HuH-7.5 (cell line): ENCODE measurements around the gene NMRK1.

Experiments
- DNase-seq: peaks from one replicate; pipeline ENCODE4 v3.0.0; 2011; ENCODE audit warnings: low spot score

NMRK1 gene

GRCh38 chr9:75063556-75064305, 24.2 kb downstream of the NMRK1 start:
- no peak for DNase-seq

- no peak for DNase-seq
These were observed 26.8 kb downstream of the NMRK1 start for GRCh38 chr9:75061169-75061568.

DNA sequence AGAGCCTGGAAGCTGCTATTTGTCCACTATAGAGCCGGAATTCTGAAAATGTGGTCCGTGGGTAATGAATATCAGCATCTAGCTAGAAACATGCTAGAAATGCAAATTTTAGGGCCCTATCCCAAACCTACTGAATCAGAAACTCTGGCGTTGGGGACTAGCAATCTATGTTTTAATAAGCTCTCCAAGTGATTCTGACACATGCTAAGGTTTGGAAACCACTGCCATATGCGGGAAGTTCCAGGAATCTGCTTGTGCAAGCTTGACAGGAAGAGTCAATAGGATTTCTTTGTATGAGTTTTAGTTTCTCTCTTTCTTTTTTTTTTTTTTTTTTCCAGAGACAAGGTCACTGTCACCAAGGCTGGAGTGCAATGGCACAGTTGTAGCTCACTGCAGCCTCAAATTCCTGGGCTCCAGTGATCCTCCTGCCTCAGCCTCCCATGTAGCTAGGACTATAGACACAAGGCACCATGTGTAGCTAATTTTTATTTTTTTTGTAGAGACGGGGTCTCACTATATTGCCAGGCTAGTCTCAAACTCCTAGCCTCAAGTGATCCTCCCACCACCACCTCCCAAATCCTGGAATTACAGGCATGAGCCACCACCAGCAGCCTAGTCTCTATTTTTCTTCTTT, 33.5 kb downstream of the NMRK1 start:
- DNase-seq, result no peak

DNA sequence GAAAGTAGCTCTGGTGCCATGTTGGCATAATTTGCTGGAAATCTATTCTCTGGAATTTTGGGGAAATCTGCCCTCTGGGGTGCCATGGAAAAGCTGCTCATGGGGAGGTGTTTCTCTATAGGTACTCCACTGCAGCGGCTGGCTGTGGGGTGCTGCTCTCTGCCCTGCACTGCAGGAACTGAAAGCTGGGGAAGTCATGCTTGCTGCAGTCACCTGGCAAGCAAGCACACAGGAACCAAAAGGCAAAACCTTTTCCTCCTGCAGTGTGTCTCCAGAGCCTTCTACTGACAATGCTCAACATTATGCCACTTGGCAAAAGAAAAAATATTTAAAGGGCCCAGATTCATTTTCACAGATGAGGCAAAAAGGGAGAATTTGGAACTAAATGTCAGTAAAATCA, 34.1 kb downstream of the NMRK1 start:
- DNase-seq, result no peak

- DNase-seq, result no peak
These were observed 36.7 kb downstream of the NMRK1 start for GRCh38 chr9:75051285-75051684.

DNA sequence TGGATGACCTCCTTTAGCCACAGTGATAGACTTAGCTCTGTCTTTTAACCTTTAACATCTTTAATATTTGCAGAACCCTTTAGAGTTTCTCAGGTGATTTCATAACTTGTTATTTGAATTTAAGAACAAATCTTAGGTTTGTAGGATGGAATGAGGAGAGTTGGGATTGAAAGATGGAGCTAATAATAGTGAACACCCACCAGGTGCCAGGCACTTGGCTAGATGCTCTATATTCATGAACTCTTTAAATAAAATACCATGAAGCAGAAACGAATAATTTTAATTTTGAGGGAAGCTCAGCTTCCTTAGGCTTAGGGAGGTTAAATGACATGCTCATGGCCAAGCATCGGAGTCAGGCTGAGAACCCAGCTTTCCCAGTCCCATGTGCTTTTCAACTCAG, 40.4 kb downstream of the NMRK1 start:
- DNase-seq, result no peak

- no peak for DNase-seq
These were observed 41.1 kb downstream of the NMRK1 start for GRCh38 chr9:75046725-75047345.

DNA sequence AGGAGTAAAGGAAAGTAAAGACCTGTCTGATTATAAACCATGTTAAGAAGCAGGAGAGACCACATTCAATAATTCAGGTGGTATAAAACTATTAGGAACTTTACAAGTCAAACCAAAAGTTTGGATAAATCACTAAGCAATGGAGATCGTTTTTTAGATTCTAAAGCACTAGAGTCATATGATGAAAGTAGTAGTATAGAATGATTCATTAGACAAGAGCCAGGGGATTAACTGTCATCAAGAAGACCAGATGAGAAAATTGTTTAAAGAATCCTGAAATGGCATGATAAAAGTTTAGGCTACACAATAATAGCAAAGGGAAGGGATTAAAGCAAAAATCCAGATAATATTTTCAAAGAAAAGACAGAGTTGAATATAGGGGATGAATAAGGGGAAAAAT, 46.9 kb downstream of the NMRK1 start:
- no peak for DNase-seq

DNA sequence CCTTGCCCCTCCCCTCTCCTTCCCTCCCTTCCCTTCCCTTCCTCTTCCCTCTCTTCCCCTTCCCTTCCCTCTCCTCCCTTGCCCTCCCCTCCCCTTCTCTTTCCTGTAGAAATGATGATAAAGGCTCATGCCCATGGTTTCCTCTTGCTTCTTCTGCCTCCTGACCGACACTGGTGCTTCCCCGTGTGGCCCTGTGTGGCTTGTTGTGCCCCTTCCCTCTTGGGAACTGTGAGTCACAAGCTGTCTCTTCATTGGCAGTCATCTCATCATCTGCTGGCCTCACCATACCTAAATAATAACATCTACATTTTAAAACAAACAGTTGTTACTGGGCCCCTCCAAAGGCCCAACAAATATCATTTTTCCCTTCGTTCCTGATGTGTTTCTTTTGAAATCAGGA, 48.2 kb downstream of the NMRK1 start:
- no peak for DNase-seq

GRCh38 chr9:75039009-75039408, 48.9 kb downstream of the NMRK1 start:
- no peak for DNase-seq

DNA sequence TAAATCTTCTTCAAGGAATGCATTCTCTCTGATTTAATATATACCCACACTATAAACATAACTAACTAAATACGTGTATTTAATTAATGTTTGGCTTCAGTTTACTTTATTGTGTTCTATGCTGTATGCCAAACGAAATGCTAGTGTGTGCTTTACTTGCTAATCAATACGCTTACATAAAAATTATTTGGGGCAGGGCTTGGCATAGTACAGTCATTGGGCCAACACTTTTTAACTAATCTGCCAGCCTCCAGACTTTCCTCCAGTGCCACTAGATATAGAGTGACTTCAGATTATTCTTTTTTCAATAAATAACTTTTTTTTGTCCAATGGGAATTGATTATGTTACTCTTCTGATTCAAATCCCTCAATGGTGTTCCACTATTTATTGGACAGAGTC, 51.2 kb downstream of the NMRK1 start:
- no peak for DNase-seq

GRCh38 chr9:75033791-75034473, 54.0 kb downstream of the NMRK1 start:
- DNase-seq, result no peak

DNA sequence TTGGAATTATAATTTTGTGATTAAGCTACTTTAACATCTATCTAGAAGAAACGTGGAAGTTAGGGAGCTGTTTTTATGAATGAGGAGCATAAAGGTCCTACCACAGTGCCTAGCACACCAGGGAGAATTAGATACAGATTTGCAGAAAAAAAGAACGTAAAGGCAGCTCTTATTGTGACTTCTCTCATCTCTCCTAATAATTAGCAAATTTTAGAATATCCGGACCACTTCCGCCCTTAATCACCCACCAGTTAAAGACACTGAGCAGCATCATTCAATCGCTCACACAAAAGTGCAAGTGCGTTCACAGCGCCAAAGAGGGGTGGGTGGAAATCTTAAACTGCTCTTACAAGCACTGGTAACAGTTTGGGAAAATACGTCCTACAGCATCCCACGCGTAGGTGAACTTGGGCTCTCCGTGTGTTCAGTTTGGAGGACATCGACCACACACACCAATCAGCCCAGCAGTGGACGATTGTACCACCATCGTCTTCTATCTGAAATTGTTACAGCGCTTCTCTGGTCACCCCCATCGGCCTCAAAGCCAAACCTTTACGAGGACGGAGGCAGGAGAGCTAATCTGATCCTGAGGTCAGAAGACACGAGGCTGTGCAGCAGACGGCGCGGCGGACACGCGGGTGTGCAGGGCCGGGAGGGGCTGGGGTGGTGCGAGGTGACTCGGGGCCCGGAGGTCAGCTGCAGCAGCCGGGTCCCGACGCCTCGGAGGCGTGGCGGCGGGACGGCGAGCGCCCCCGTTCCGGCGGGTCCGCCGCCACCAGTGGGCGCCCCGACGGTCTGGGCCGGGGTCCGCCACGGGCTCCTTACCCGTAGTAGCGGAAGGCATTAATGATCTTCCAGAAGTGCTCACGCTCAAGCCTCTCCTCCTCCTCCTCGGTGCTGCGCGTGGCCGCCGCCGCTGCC, 60.5 kb downstream of the NMRK1 start:
- DNase-seq, result peak; percentile 50

- DNase-seq, result no peak
These were observed 64.1 kb downstream of the NMRK1 start for GRCh38 chr9:75023846-75024245.

DNA sequence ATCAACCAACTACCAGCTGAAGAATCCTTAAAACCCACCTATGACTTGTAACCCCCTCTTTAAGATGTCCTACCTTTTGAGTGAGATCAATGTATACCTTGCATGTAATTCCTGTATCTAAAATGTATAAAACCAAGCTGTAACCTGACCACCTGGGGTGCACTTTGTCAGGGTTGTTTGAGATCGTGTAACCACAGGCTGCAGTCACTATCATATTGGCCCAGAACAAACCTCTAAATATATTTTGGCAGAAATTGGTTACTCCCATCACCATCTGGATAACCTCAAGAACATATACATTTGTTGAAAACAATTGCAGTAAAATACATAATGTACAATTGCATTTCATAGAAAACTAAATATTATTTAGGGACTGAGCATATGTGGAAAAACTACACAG, 68.3 kb downstream of the NMRK1 start:
- DNase-seq, result no peak

- no peak for DNase-seq
These were observed 68.9 kb downstream of the NMRK1 start for GRCh38 chr9:75019022-75019421.

- no peak for DNase-seq
These were observed 70.6 kb downstream of the NMRK1 start for GRCh38 chr9:75017378-75017777.

- DNase-seq, result no peak
These were observed 74.2 kb downstream of the NMRK1 start for GRCh38 chr9:75013735-75014134.
